ENCODE measurements around the gene STEAP1B.

GRCh38 chr7:22444181-22444971 is 55.6 kb downstream of the STEAP1B start:
- TF ChIP-seq CTCF (IDR thresholded peaks at IDR 0.05) = no peak
- TF ChIP-seq POLR2AphosphoS5 (IDR thresholded peaks at IDR 0.05) = no peak
- no peak for TF ChIP-seq POLR2A (IDR thresholded peaks at IDR 0.05; ENCODE audit: low read depth)
- no peak for TF ChIP-seq EP300 (IDR thresholded peaks at IDR 0.05)

All from esophagus muscularis mucosa (tissue), 4 donors.